HCEC 1CT (cell line): ENCODE measurements around the gene A4GALT.
A peak's percentile ranks its signal among the peaks of the same experiment; 100 is the strongest.
"Not testable (repeated sequence)": the region's sequence is repeated elsewhere in the genome, so short reads cannot be mapped to it uniquely, and the experiment has no call there.

Experiments
- DNase-seq: peaks from one replicate; pipeline ENCODE4 v3.0.0-alpha.2; 2017

A4GALT gene

GRCh38 chr22:42680648-42681047 is 40.0 kb downstream of the A4GALT start:
- DNase-seq, result peak; percentile 95

DNA sequence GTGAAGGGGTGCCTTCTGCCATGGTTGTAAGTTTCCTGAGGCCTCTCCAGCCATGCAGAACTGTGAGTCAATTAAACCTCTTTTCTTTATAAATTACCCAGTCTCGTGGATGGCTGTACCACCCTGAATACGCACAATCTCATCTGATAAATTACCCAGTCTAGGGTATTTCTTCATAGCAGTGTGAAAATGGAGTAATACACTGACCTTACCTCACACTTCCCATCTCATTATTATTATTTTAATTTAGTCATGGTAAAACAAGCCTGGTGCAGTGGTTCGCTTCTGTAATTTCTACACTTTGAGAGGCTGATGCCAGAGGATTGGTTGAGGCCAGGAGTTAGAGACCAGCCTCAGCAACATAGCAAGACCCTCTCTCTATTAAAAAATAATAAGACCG is 41.0 kb downstream of the A4GALT start:
- DNase-seq, result no peak

DNA sequence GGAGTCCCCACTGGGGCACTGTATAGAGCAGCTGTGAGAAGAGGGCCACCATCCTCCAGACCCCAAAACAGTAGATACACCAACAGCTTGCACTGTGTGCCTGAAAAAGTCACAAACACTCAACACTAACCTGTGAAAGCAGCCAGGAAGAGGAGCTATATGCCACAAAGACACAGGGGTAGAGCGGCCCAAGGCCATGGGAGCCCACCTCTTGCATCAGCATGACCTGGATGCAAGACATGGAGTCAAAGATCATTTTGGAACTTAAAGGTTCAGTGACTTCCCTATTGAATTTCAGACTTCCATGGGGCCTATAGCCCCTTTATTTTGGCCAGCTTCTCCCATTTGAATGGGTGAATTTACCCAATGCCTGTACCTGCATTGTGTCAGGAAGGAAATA is 41.8 kb downstream of the A4GALT start:
- DNase-seq, result no peak

DNA sequence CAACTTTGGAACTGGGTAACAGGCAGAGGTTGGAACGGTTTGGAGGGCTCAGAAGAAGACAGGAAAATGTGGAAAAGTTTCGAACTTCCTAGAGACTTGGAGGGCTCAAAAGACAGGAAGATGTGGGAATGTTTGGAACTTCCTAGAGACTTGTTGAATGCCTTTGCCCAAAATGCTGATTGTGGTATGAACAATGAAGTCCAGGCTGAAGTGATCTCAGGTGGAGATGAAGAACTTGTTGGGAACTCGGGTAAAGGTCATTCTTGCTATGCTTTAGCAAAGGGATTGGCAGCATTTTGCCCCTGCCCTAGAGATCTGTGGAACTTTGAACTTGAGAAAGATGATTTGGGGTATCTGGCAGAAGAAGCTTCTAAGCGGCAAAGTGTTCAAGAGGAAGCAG is 42.7 kb downstream of the A4GALT start:
- DNase-seq, result not testable (repeated sequence)

GRCh38 chr22:42676059-42676607 is 44.5 kb downstream of the A4GALT start:
- DNase-seq, result no peak

GRCh38 chr22:42673898-42674401 is 46.7 kb downstream of the A4GALT start:
- DNase-seq, result no peak

- DNase-seq, result not testable (repeated sequence)
These were observed 47.6 kb downstream of the A4GALT start for GRCh38 chr22:42673071-42673470.

DNA sequence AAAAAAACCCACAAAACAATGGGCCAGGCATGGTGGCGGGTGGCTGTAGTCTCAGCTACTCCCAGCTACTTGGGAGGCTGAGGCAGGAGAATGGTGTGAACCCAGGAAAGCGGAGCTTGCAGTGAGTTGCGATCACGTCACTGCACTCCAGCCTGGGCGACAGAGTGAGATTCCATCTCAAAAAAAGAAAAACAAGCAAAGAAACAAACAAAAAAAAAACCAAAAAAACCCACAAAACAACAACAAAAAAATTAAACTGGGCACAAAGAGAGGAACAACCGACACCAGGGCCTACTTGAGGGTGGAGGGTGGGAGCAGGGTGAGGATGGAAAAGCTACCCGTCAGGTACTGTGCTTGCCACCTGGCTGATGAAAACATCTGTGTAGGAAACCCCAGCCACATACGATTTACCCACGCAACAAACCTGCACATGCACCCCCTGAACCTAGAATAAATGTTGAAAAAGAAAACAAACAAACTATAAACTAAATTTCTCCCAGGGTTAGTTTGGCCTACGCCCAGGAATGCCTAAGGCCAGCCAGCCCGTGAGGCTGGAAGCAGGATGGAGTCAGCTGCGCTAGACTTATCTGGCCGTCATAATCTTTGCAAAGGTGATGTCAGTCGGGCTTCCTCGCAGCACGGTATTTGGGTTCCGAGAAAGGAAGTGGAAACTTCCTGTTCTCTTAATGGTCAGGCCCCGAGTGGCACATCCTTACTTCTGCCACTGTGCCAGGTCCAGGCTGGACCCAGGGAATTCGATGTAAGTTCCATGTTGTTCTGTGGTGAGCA is 49.6 kb downstream of the A4GALT start:
- no peak for DNase-seq

DNA sequence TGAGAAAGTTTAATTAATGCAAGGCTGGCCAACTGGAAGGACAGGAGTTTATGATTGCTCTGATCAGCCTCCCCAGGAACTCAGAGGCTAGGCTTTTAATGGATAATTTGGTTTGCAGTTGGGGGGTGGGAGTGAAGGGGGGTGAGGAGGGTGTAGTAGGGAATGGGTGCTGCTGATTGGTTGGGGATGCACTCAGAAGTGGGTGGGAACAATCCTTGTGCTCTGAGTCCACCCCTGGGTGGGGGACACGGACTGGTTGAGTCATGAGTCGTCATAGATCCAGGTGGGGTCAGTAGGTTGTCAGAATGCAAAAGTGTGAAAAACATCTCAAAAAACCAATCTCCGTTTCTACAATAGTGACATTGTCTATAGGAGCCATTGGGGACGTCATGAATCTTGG is 50.6 kb downstream of the A4GALT start:
- no peak for DNase-seq

DNA sequence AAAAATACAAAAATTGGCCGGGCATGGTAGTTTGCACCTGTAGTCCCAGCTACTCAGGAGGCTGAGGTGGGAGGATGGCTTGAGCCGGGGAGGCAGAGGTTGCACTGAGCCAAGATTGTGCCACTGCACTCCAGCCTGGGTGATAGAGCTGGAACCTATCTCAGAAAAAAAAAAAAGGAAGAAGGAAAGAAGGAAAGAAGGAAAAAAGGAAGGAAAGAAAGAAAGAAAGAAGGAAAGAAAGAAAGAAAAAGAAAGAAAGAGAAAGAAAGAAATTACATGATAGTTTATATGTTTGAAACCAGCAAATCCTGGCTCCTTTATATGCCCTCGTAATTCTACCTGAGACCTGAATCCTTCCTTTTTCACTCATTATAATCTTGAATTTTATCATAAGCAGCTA is 54.3 kb downstream of the A4GALT start:
- not testable (repeated sequence) for DNase-seq

- no peak for DNase-seq
These were observed 55.5 kb downstream of the A4GALT start for GRCh38 chr22:42664976-42665831.

GRCh38 chr22:42661985-42662831 is 58.5 kb downstream of the A4GALT start:
- DNase-seq, result peak; percentile 60

- DNase-seq, result no peak
These were observed 64.1 kb downstream of the A4GALT start for GRCh38 chr22:42656578-42656977.

GRCh38 chr22:42655693-42656092 is 65.0 kb downstream of the A4GALT start:
- DNase-seq, result no peak

DNA sequence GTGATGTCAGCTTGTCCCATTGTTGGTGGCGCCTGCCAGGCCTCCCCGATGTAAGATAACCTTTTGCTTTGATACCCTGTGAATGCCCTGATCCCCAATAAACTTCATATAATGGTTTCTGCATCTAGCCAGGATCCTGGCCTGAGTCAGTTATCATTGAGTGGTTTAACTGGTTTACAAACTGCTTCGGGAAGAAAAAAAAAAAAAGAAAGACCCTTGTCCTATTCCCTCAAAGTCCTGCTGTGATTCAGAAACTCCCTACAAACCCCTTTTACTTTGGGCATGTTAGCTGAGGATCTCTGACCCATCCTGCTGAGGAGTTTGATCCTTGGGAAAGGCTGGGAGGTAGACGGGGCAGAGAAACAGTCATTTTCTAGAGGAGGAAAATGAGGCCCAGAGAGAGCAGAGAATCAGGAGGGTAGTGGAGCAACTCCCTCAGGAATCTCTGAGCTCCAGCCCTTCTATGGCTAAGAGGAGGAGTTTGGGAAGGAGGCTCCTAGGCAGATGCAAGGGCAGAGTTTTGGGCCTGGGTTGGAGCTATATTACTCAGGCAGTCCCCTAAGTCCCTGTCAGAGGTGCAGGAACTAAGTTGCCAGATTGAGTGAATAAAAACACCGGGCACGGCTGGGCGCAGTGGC is 66.1 kb downstream of the A4GALT start:
- DNase-seq, result no peak

DNA sequence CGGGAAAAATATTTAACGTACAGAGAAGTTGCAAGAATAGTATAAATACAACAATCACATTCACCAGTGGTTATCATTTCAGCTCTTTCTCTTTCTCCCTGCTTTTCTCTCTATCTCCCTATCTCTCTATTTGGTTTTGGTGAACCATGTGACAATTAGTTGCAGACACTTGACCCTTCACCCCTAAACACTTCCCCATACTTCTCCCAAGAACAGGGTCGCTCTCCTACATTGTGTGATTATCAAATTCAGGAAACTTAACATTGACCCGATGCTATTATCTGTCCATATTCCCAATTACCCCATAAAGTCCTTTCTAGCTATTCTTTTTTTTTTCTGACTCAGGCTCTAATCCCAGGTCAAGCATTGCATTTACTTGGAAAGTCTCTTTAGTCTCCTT is 66.7 kb downstream of the A4GALT start:
- no peak for DNase-seq

DNA sequence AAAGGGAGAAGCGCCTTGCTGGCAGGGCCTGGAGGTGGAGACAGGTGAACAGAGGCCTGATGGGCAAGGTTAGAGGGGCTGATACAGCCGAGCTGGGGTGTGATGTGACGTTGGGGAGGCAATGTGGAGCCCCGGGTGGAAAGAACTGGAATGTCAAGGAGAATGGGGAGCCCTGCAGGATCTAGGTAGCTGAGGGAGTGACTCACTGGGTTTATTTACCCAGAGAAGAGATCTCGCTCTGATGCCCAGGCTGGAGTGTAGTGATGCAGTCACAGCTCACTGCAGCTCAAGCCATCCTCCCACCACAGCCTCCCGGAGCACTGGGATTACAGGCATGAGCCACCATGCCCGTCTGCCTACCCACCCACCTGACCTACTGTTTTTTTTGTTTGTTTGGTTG is 69.5 kb downstream of the A4GALT start:
- DNase-seq, result peak; percentile 63

DNA sequence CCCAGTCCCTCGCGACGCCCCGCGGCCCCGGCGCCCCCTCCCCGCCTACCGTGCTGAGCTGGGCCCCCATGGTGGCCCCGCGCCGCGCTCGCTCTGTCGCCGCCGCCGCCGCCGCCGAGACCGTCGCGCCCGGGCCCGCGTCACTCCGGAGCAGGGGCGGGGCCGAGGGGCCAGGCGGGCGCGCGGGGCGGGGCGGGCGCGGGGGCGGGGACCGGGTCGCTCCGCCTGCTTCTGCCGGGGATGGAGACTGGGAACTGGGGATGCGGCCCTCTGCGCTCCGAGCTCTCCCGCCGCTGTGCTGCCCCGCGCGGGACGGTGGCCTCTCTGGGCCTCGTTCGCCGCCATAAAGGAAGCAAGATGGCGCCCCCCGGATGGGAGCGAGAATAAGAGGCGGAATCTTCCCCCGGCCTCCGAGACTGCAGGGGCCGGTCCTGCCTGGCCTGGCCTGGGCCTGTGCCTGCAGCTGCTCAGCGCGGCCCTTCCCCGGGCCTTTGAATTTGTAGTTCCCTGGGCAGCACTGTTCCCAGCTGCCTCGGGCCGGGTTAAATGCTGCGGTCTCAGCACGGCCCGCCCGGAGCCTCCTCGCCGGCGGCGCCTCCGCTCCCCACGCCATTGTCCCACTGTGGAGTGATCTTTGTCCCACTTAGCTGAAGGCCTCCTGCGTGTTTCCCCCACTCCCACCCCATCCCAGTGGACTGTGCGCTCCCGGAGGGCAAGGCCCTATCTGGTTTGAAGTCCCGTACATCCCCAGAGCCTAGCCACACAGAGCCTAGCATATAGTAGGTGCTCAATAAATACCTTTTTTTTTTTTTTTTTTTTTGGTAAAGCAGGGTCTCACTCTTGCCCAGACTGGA is 71.2 kb downstream of the A4GALT start, which contains the start of gene CYB5R3:
CYB5R3 (minus strand) TSS at position 147 of the 854 bp plus-strand sequence; CDS start at position 70, 77 bp downstream.
- peak; percentile 90 for DNase-seq

DNA sequence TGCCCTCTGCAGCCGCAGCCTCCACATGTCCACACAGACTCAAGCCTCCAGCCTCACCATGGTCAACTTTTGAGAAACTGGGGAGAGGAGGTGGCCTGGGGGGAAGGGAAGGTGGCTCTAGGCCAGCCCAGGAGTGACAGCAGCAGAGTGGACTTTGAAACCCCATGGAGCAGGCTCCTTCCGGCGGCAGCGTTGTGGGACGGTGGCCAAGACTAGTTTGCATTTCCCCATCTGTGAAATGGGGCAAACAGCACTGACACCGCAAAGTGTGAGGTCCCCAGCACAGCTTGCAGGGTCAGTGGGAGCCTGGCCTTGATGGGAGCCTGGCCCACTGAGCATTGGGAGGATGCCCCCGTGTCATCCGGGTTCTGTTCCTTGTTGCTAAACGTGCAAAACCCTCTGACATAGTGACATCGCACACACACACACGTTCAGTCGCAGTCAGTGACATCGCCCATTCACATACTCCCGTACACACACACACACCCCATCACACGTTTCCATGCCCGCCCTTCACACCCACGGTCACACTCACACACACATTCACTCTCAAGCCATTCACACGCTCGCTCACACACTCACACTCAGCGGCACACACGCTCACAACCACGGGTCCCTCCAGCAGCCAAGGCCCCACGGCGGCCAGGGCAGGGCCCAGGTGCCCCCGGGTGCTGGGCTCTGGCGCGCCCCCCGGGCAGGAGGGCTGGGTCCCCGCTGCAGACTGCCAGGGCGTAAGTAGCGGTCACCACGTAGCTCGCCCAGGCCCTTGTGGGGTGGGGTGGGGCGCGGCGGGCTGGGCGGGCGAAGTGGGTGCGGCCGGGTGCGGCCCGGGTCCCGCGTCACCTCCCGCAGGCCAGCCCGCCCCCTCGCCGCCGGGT is 72.1 kb downstream of the A4GALT start:
- DNase-seq, result peak; percentile 28

- DNase-seq, result no peak
These were observed 72.7 kb downstream of the A4GALT start for GRCh38 chr22:42648017-42648367.
